Glutamatergic neuron (in vitro differentiated cells): ENCODE data around the gene HTT. TPM values are rescaled to one million over a fixed set of nuclear protein-coding genes. Genes with fewer than 3 reads are reported as not detected.

Source experiments
- DNase-seq: peaks from one replicate; pipeline ENCODE4 v3.0.0; 2022
- H3K27ac Mint-ChIP-seq: one replicate; pipeline ENCODE4 v1.8.0; 2020; ENCODE audit warnings: mild to moderate bottlenecking, mixed read lengths, inconsistent platforms; ENCODE audit not compliant: unreplicated experiment
- H3K27me3 Mint-ChIP-seq: one replicate; pipeline ENCODE4 v1.8.0; 2020; ENCODE audit warnings: mild to moderate bottlenecking, moderate library complexity, mixed read lengths, inconsistent platforms; ENCODE audit not compliant: unreplicated experiment
- H3K36me3 Mint-ChIP-seq: one replicate; pipeline ENCODE4 v1.8.0; 2020; ENCODE audit warnings: mild to moderate bottlenecking, mixed read lengths, inconsistent platforms; ENCODE audit not compliant: unreplicated experiment
- H3K4me1 Mint-ChIP-seq: one replicate; pipeline ENCODE4 v1.8.0; 2020; ENCODE audit warnings: mild to moderate bottlenecking, low read depth, mixed read lengths, inconsistent platforms; ENCODE audit not compliant: unreplicated experiment
- H3K4me3 Mint-ChIP-seq: one replicate; pipeline ENCODE4 v1.8.0; 2020; ENCODE audit warnings: mild to moderate bottlenecking, mixed read lengths, inconsistent platforms; ENCODE audit not compliant: unreplicated experiment
- H3K9me3 Mint-ChIP-seq: one replicate; pipeline ENCODE4 v1.8.0; 2020; ENCODE audit warnings: mild to moderate bottlenecking, moderate library complexity, mixed read lengths, inconsistent platforms; ENCODE audit not compliant: unreplicated experiment
- CTCF ChIP-seq: fragments of 200-600 bp; sonication (generic); IDR thresholded peaks from one replicate; pipeline ENCODE4 v1.5.0; 2021; ENCODE audit not compliant: partially characterized antibody, unreplicated experiment
- total RNA-seq: library from RNA; stranded (reverse); fragmentation: NEBNext Ultra II Directional; extraction: Animal tissue kit (Norgen Biotek cat#: 25700); gene quantifications from one replicate; pipeline ENCODE4 v1.2.1, GENCODE V29; 2021; ENCODE audit not compliant: unreplicated experiment

HTT gene
- total RNA-seq, 1 donor from 2014 or later, result 107 TPM

DNA sequence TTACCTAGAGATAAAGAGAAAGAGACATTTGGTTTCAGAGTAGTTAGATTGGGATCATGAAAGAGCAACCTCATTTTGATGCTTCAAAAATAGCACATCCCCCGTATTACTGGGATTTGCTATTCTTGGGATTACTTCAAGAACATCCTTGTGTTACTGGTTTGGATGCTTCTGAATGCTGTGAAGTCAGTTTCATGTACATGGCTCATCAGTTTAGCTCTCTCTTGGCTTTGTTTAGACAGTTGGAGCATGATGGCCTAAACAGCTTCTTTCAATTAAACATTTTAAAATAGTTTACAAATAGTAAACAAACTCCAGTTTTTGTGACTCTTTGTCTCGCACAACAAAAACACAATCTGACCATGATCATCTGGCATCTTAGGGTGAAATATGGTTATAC, 23.9 kb downstream of the HTT start:
- H3K4me3 Mint-ChIP-seq, result no peak overlapping the region
- peaks cover 7% of the 10 kb centered on the region for H3K9me3 Mint-ChIP-seq
- H3K4me1 Mint-ChIP-seq, result peaks cover 5% of the 10 kb centered on the region
- no peak overlapping the region for H3K27ac Mint-ChIP-seq
- H3K36me3 Mint-ChIP-seq, result peaks cover 26% of the 10 kb centered on the region
- no peak for DNase-seq
- H3K27me3 Mint-ChIP-seq, result peaks cover 2% of the 10 kb centered on the region
- TF ChIP-seq CTCF, result no peak

- DNase-seq, result peak; percentile 91
- Mint-ChIP-seq H3K4me1 (peaks cover 3% of the 10 kb centered on the region), H3K36me3 (no peaks in the 10 kb centered on the region), H3K9me3 (no peaks in the 10 kb centered on the region), H3K4me3 (peak overlapping the region; percentile 37), H3K27me3 (no peaks in the 10 kb centered on the region), H3K27ac (no peak overlapping the region)
- peak; percentile 95 for TF ChIP-seq CTCF
These were observed 32.1 kb downstream of the HTT start for GRCh38 chr4:3106339-3107186.

DNA sequence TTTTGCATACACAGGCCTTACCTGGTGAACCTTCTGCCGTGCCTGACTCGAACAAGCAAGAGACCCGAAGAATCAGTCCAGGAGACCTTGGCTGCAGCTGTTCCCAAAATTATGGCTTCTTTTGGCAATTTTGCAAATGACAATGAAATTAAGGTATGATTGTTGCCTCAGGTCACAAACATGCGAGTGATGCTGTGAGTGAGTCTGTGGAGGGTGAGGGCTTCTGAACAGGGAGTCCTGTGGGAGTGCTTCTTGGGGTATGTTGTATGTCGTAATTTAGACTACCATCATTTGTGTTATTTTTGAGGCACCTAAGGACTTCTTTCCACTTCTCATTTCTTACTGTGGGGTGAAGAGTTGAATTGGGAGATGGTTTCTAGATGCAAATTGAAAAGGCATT, 32.8 kb downstream of the HTT start:
- no peaks in the 10 kb centered on the region for H3K4me1 Mint-ChIP-seq
- DNase-seq, result no peak
- no peak overlapping the region for H3K4me3 Mint-ChIP-seq
- no peaks in the 10 kb centered on the region for H3K36me3 Mint-ChIP-seq
- TF ChIP-seq CTCF, result no peak
- H3K9me3 Mint-ChIP-seq, result no peaks in the 10 kb centered on the region
- no peaks in the 10 kb centered on the region for H3K27me3 Mint-ChIP-seq
- no peak overlapping the region for H3K27ac Mint-ChIP-seq

- Mint-ChIP-seq H3K27me3 (no peaks in the 10 kb centered on the region), H3K4me3 (no peak overlapping the region), H3K9me3 (no peaks in the 10 kb centered on the region), H3K27ac (no peak overlapping the region), H3K4me1 (no peaks in the 10 kb centered on the region), H3K36me3 (no peaks in the 10 kb centered on the region)
- no peak for TF ChIP-seq CTCF
- no peak for DNase-seq
These were observed 33.2 kb downstream of the HTT start for GRCh38 chr4:3107691-3108121.

- Mint-ChIP-seq H3K4me3 (no peak overlapping the region), H3K27me3 (no peaks in the 10 kb centered on the region), H3K36me3 (no peaks in the 10 kb centered on the region), H3K9me3 (no peaks in the 10 kb centered on the region), H3K27ac (no peak overlapping the region), H3K4me1 (no peaks in the 10 kb centered on the region)
- DNase-seq, result no peak
- TF ChIP-seq CTCF, result no peak
These were observed 33.7 kb downstream of the HTT start for GRCh38 chr4:3108211-3108610.
